LNCaP clone FGC (cell line): ENCODE data around the gene TXNDC8.

Experiments used
- DNase-seq: peaks from one replicate; pipeline ENCODE4 v3.0.0-alpha.2; 2011; ENCODE audit warnings: low read depth
- H3K4me3 ChIP-seq: 2 replicates; pipeline ENCODE4 v1.5.1; 2011; ENCODE audit warnings: mild to moderate bottlenecking, low read depth, low read length, control low read depth
- CTCF ChIP-seq: IDR thresholded peaks from 2 replicates; pipeline ENCODE4 v1.5.1; 2012; ENCODE audit warnings: mild to moderate bottlenecking; ENCODE audit not compliant: control insufficient read depth, insufficient read depth; ENCODE audit errors: extremely low read depth

Gene TXNDC8

GRCh38 chr9:110329639-110330230 lies 7.9 kb downstream of the TXNDC8 start:
- TF ChIP-seq CTCF: no peak
- no peak overlapping the region for H3K4me3 ChIP-seq
- peak; percentile 27 for DNase-seq

- TF ChIP-seq CTCF: no peak
- no peak overlapping the region for H3K4me3 ChIP-seq
- no peak for DNase-seq
Measured at GRCh38 chr9:110328763-110329162, 8.9 kb downstream of the TXNDC8 start.

GRCh38 chr9:110327716-110328115 lies 9.9 kb downstream of the TXNDC8 start:
- TF ChIP-seq CTCF: no peak
- no peak overlapping the region for H3K4me3 ChIP-seq
- DNase-seq: no peak

- no peak for TF ChIP-seq CTCF
- no peak for DNase-seq
- no peak overlapping the region for H3K4me3 ChIP-seq
Measured at GRCh38 chr9:110323818-110324217, 13.8 kb downstream of the TXNDC8 start.

GRCh38 chr9:110320651-110321445 lies 16.8 kb downstream of the TXNDC8 start:
- TF ChIP-seq CTCF: no peak
- H3K4me3 ChIP-seq: no peak overlapping the region
- DNase-seq: no peak

GRCh38 chr9:110319781-110320492 lies 17.7 kb downstream of the TXNDC8 start:
- TF ChIP-seq CTCF: no peak

More at GRCh38 chr9:110319781-110320492, 17.7 kb downstream of the TXNDC8 start:
- DNase-seq: no peak
- no peak overlapping the region for H3K4me3 ChIP-seq
